NOMO-1 (cell line): ENCODE measurements around the gene CRACR2A.
A peak's percentile ranks its signal among the peaks of the same experiment; 100 is the strongest.

Experiments
- DNase-seq, 2 experiments: peaks; one replicate each; lab custom pipeline; 2025; ENCODE audit not compliant: unreplicated experiment in 2 of 2; lab: John Stamatoyannopoulos, UW

CRACR2A gene

GRCh38 chr12:3753544-3754284, 805 bp upstream of the CRACR2A start:
- DNase-seq: peak; percentile 66 to 73

- DNase-seq: peak; percentile 47 to 54
Measured at GRCh38 chr12:3752096-3752709, 706 bp downstream of the CRACR2A start.

GRCh38 chr12:3751151-3752095, 1.5 kb downstream of the CRACR2A start:
- no peak for DNase-seq

- DNase-seq: no peak
Measured at GRCh38 chr12:3750616-3751015, 2.3 kb downstream of the CRACR2A start.

GRCh38 chr12:3748620-3749019, 4.3 kb downstream of the CRACR2A start:
- no peak for DNase-seq

- DNase-seq: no peak
Measured at GRCh38 chr12:3747976-3748619, 4.8 kb downstream of the CRACR2A start.

GRCh38 chr12:3747543-3747942, 5.4 kb downstream of the CRACR2A start:
- DNase-seq: no peak

- DNase-seq: no peak
Measured at GRCh38 chr12:3746758-3747157, 6.2 kb downstream of the CRACR2A start.

GRCh38 chr12:3745152-3745551, 7.8 kb downstream of the CRACR2A start:
- no peak for DNase-seq

GRCh38 chr12:3744229-3744901, 8.5 kb downstream of the CRACR2A start:
- no peak for DNase-seq

GRCh38 chr12:3743803-3744202, 9.1 kb downstream of the CRACR2A start:
- DNase-seq: no peak

- DNase-seq: no peak
Measured at GRCh38 chr12:3741882-3742672, 10.8 kb downstream of the CRACR2A start.

GRCh38 chr12:3740480-3741231, 12.3 kb downstream of the CRACR2A start:
- DNase-seq: no peak

- no peak for DNase-seq
Measured at GRCh38 chr12:3735432-3735831, 17.5 kb downstream of the CRACR2A start.

GRCh38 chr12:3732901-3733300, 20.0 kb downstream of the CRACR2A start:
- no peak for DNase-seq

GRCh38 chr12:3730111-3730510, 22.8 kb downstream of the CRACR2A start:
- peak in 1 of 2 experiments; percentile 13 for DNase-seq

- peak; percentile 87 to 96 for DNase-seq
Measured at GRCh38 chr12:3728686-3729085, 24.2 kb downstream of the CRACR2A start.

- DNase-seq: peak; percentile 79 to 81
Measured at GRCh38 chr12:3727877-3728632, 24.9 kb downstream of the CRACR2A start.
